ENCODE measurements around the gene JMJD6. TPM values are rescaled to one million over a fixed set of nuclear protein-coding genes. Genes with fewer than 3 reads are reported as not detected.
"Not testable (repeated sequence)": the region's sequence is repeated elsewhere in the genome, so short reads cannot be mapped to it uniquely, and the experiment has no call there.

Gene JMJD6
- total and polyA plus RNA-seq, 8 donors = 9.3 to 47.3 (median 23.0) TPM

- intact Hi-C loops (cut with DNase I; ENCODE audit: low total_unique reads) = no loop called here
- Histone ChIP-seq H3K36me3 (peaks cover 35 to 67% (median 61%) of the 10 kb centered on the region in 4 donors), H3K4me1 (peaks cover 19 to 30% (median 26%) of the 10 kb centered on the region in 4 donors), H3K27me3 (no peaks in the 10 kb centered on the region), H3K4me3 (no peak overlapping the region), H3K9me3 (no peaks in the 10 kb centered on the region), H3K27ac (no peak overlapping the region)
- DNase-seq = no peak
- TF ChIP-seq EP300 (IDR thresholded peaks at IDR 0.05) = no peak
- TF ChIP-seq POLR2A (IDR thresholded peaks at IDR 0.05) = no peak
- TF ChIP-seq CTCF (IDR thresholded peaks at IDR 0.05) = no peak
- TF ChIP-seq POLR2AphosphoS5 (IDR thresholded peaks at IDR 0.05) = no peak
These were observed 16.6 kb upstream of the JMJD6 start for GRCh38 chr17:76742958-76743357.

GRCh38 chr17:76740329-76741118, 14.1 kb upstream of the JMJD6 start:
- peak in 1 of 2 donors; percentile 62 for DNase-seq

GRCh38 chr17:76739568-76740115, 13.2 kb upstream of the JMJD6 start:
- Histone ChIP-seq H3K4me1 (peaks cover 31 to 44% (median 37%) of the 10 kb centered on the region in 4 donors), H3K27ac (peak overlapping the region in 3 of 5 donors; percentile 5 to 40 (median 13)), H3K36me3 (peaks cover 20 to 48% (median 43%) of the 10 kb centered on the region in 4 donors)
- H3K9me3 ChIP-seq; DNase-seq; H3K27me3 ChIP-seq; H3K4me3 ChIP-seq; intact Hi-C loops (cut with DNase I; ENCODE audit: low total_unique reads): not testable (repeated sequence)
- 87 to 98% (median 95%) methylated on average over 17 of the region's 17 CpGs for WGBS, 5 donors

More at GRCh38 chr17:76740329-76741118, 14.1 kb upstream of the JMJD6 start:
- H3K27ac ChIP-seq = peak overlapping the region in 3 of 5 donors; percentile 5 to 40 (median 13)
- TF ChIP-seq POLR2A (IDR thresholded peaks at IDR 0.05) = no peak
- no peak for TF ChIP-seq CTCF (IDR thresholded peaks at IDR 0.05)
- TF ChIP-seq POLR2AphosphoS5 (IDR thresholded peaks at IDR 0.05) = no peak
- no peak for TF ChIP-seq EP300 (IDR thresholded peaks at IDR 0.05)
- H3K4me1 ChIP-seq = peaks cover 22 to 35% (median 28%) of the 10 kb centered on the region in 4 donors
- intact Hi-C loops (cut with DNase I; ENCODE audit: low total_unique reads) = no loop called here
- no peaks in the 10 kb centered on the region for H3K27me3 ChIP-seq
- H3K9me3 ChIP-seq = no peaks in the 10 kb centered on the region
- WGBS, 5 donors = 68 to 74% (median 71%) methylated on average over 5 of the region's 5 CpGs
- H3K36me3 ChIP-seq = peaks cover 23 to 48% (median 43%) of the 10 kb centered on the region in 4 donors
- no peak overlapping the region for H3K4me3 ChIP-seq

GRCh38 chr17:76738468-76738850, 12.1 kb upstream of the JMJD6 start:
- peak overlapping the region; percentile 92 to 100 (median 99) for H3K27ac ChIP-seq
- intact Hi-C loops (cut with DNase I; ENCODE audit: low total_unique reads) = no loop called here
- H3K4me3 ChIP-seq = peak overlapping the region; percentile 67 to 94 (median 88)
- TF ChIP-seq EP300 (IDR thresholded peaks at IDR 0.05) (no peak), POLR2AphosphoS5 (IDR thresholded peaks at IDR 0.05) (no peak), POLR2A (IDR thresholded peaks at IDR 0.05) (no peak), CTCF (IDR thresholded peaks at IDR 0.05) (no peak)
- H3K27me3 ChIP-seq = no peaks in the 10 kb centered on the region
- peaks cover 22 to 48% (median 43%) of the 10 kb centered on the region in 4 donors for H3K36me3 ChIP-seq
- 1 to 3% (median 2%) methylated on average over 7 of the region's 7 CpGs for WGBS, 5 donors
- peak in 1 of 2 donors; percentile 45 for DNase-seq
- no peaks in the 10 kb centered on the region for H3K9me3 ChIP-seq
- H3K4me1 ChIP-seq = peaks cover 42 to 56% (median 49%) of the 10 kb centered on the region in 4 donors
